ENCODE measurements around the gene KCNG2. TPM values are rescaled to one million over a fixed set of nuclear protein-coding genes. Genes with fewer than 3 reads are reported as not detected.
A peak's percentile ranks its signal among the peaks of the same experiment; 100 is the strongest.

KCNG2 gene
- total and polyA plus RNA-seq, 2 experiments from 2014 or later = 0.15 TPM; not detected in 1

- Histone ChIP-seq H3K9me3 (ENCODE audit: low read depth) (no peaks in the 10 kb centered on the region), H3K4me3 (no peak overlapping the region), H3K4me1 (ENCODE audit: low read depth) (no peaks in the 10 kb centered on the region), H3K36me3 (no peaks in the 10 kb centered on the region), H3K27ac (no peak overlapping the region), H3K27me3 (no peaks in the 10 kb centered on the region)
- TF ChIP-seq, protein P1, sequence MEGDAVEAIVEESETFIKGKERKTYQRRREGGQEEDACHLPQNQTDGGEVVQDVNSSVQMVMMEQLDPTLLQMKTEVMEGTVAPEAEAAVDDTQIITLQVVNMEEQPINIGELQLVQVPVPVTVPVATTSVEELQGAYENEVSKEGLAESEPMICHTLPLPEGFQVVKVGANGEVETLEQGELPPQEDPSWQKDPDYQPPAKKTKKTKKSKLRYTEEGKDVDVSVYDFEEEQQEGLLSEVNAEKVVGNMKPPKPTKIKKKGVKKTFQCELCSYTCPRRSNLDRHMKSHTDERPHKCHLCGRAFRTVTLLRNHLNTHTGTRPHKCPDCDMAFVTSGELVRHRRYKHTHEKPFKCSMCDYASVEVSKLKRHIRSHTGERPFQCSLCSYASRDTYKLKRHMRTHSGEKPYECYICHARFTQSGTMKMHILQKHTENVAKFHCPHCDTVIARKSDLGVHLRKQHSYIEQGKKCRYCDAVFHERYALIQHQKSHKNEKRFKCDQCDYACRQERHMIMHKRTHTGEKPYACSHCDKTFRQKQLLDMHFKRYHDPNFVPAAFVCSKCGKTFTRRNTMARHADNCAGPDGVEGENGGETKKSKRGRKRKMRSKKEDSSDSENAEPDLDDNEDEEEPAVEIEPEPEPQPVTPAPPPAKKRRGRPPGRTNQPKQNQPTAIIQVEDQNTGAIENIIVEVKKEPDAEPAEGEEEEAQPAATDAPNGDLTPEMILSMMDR (IDR thresholded peaks at IDR 0.05; ENCODE audit: low read depth, low read length) = no peak
- DNase-seq (ENCODE audit: low read depth in 1 of 2, low spot score in 1 of 2) = peak in 1 of 2 donors; percentile 27
Observed at GRCh38 chr18:79765491-79766245, 32.1 kb upstream of the KCNG2 start.

- Histone ChIP-seq H3K27me3 (no peaks in the 10 kb centered on the region), H3K36me3 (no peaks in the 10 kb centered on the region), H3K27ac (no peak overlapping the region), H3K4me1 (ENCODE audit: low read depth) (no peaks in the 10 kb centered on the region), H3K9me3 (ENCODE audit: low read depth) (no peaks in the 10 kb centered on the region), H3K4me3 (no peak overlapping the region)
- TF ChIP-seq, protein P1 (IDR thresholded peaks at IDR 0.05; ENCODE audit: low read depth, low read length) = no peak
- DNase-seq (ENCODE audit: low read depth in 1 of 2, low spot score in 1 of 2) = no peak
Observed at GRCh38 chr18:79766308-79766707, 31.4 kb upstream of the KCNG2 start.

DNA sequence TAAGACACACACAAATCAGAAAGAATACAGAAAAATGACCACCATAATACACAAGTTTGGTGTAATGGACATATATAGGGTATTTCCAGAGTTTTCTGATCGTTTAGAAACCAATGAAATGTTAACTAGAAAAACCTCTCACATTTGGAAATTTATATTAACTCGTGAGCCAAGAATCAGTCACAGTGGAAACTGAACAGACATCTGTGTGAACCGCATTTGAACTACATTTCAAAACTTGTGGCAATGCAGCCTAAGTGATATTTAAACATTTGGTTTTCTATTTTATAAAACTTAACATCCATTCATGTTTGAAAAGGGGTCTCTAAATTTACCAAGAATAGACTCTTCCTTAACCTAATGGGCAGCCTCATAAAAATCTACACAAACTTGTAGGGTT lies 29.0 kb upstream of the KCNG2 start:
- no peaks in the 10 kb centered on the region for H3K4me1 ChIP-seq (ENCODE audit: low read depth)
- TF ChIP-seq, protein P1 (IDR thresholded peaks at IDR 0.05; ENCODE audit: low read depth, low read length) = no peak
- peak in 1 of 2 donors; percentile 23 for DNase-seq (ENCODE audit: low read depth in 1 of 2, low spot score in 1 of 2)
- H3K9me3 ChIP-seq (ENCODE audit: low read depth) = no peaks in the 10 kb centered on the region
- no peak overlapping the region for H3K4me3 ChIP-seq
- no peaks in the 10 kb centered on the region for H3K36me3 ChIP-seq
- H3K27ac ChIP-seq = no peak overlapping the region
- no peaks in the 10 kb centered on the region for H3K27me3 ChIP-seq

- no peak for DNase-seq (ENCODE audit: low read depth in 1 of 2, low spot score in 1 of 2)
- Histone ChIP-seq H3K4me3 (no peak overlapping the region), H3K36me3 (no peaks in the 10 kb centered on the region), H3K4me1 (ENCODE audit: low read depth) (no peaks in the 10 kb centered on the region), H3K27ac (no peak overlapping the region), H3K27me3 (no peaks in the 10 kb centered on the region), H3K9me3 (ENCODE audit: low read depth) (no peaks in the 10 kb centered on the region)
- TF ChIP-seq, protein P1 (IDR thresholded peaks at IDR 0.05; ENCODE audit: low read depth, low read length) = no peak
Observed at GRCh38 chr18:79769698-79770500, 27.8 kb upstream of the KCNG2 start.

GRCh38 chr18:79770501-79770815 lies 27.3 kb upstream of the KCNG2 start:
- Histone ChIP-seq H3K4me1 (ENCODE audit: low read depth) (no peaks in the 10 kb centered on the region), H3K27ac (no peak overlapping the region), H3K9me3 (ENCODE audit: low read depth) (no peaks in the 10 kb centered on the region), H3K27me3 (no peaks in the 10 kb centered on the region), H3K4me3 (no peak overlapping the region), H3K36me3 (no peaks in the 10 kb centered on the region)
- TF ChIP-seq, protein P1 (IDR thresholded peaks at IDR 0.05; ENCODE audit: low read depth, low read length) = no peak
- no peak for DNase-seq (ENCODE audit: low read depth in 1 of 2, low spot score in 1 of 2)
